Suppressor macrophage treated with lipopolysaccharide for 1 hour (primary cell): ENCODE data around the gene FAM174B.
A peak's percentile ranks its signal among the peaks of the same experiment; 100 is the strongest.
"Not testable (repeated sequence)": the region's sequence is repeated elsewhere in the genome, so short reads cannot be mapped to it uniquely, and the experiment has no call there.

Experiments used
- DNase-seq, 3 donors: peaks; one replicate each; pipeline ENCODE4 v3.0.0-alpha.2; 2020 to 2022

FAM174B gene

DNA sequence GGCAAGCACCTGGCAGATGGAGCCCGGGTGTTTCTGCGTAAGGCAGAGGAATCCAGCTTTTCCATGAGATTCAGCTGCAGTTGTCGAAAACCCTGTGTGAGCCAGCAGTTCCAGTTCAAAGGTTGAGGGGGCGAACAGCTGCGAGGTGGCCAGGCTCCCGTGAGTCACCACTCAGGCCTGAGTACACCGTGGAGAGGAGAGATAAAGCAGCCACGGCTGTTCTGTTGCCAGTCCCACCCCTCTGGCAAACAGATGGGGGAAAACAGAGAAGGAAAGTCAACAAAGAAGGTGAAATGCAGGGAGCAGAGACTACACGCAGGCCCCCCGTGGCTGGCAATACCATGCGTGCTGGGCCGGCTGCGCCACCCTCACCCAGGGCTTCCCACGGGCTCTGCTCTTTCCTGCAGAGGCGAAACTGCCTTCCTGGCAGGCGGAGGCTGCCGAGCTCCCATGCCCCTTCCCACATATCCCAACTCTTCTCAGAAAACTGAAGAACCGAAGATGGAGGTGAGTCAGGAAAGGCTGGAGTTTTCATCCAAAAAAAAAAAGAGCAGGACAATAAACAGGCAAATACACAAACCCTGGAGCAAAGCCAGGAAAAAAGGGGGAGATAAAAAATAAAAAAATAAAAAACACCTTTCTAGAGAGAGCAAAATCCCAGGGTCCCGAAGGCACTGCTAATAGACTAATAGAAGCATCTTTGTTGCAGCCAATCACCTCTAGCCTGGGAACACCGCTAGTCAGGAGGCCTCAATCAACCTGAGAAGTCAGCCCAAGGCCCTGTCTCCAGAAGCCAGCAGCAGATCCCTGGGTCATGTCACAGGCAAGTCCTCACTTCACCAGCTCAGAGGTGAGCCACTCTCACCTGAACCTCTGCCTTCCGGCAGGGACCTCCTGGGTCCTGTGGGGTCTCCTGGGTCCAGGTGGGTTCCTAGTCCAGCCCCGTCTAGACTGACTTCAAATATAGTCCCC lies 37.7 kb downstream of the FAM174B start:
- DNase-seq: no peak

DNA sequence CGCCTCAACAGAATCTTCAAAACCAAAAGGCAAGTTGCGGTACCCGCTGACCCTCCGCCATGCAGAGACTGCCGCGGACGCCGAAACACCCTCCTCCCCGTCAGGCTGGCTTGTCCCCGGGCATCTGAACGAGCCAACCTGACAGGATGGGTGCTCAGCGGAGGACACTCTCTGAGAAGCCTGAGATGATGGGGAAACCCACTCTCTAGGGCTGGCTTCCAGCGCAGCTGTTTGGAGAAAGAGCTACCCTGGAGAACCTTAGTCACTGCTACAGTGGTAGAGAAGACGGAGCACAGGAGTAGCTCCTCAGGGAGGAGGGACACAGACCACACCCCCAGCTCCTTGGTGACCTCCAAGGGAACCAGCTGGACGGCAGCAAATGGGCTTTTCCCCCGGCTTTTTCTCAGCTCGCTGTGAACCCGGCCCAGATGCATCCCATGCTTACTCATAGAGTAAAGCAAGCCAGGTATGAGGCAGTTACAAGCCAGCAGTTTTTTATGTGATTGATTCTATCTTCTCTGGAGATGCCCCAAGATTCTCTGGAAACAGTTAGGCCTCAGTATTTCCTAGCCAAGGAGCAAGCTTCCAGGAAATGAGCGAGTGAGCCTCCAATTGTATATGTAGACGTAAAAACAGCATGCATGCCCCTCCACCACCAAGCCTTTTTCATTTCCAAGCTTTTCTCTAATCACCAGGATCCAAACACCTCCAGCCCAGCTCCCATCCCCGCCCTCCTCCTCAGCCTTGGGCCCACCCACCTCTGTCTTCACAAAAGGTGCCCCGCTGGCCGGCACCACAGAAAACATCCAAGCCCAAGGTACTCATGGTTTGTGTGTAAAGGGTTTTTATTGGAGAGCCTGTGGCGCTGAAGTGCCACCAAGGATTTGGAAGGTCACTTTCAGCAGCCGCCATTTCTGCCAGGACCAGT lies 38.7 kb downstream of the FAM174B start:
- DNase-seq: no peak

DNA sequence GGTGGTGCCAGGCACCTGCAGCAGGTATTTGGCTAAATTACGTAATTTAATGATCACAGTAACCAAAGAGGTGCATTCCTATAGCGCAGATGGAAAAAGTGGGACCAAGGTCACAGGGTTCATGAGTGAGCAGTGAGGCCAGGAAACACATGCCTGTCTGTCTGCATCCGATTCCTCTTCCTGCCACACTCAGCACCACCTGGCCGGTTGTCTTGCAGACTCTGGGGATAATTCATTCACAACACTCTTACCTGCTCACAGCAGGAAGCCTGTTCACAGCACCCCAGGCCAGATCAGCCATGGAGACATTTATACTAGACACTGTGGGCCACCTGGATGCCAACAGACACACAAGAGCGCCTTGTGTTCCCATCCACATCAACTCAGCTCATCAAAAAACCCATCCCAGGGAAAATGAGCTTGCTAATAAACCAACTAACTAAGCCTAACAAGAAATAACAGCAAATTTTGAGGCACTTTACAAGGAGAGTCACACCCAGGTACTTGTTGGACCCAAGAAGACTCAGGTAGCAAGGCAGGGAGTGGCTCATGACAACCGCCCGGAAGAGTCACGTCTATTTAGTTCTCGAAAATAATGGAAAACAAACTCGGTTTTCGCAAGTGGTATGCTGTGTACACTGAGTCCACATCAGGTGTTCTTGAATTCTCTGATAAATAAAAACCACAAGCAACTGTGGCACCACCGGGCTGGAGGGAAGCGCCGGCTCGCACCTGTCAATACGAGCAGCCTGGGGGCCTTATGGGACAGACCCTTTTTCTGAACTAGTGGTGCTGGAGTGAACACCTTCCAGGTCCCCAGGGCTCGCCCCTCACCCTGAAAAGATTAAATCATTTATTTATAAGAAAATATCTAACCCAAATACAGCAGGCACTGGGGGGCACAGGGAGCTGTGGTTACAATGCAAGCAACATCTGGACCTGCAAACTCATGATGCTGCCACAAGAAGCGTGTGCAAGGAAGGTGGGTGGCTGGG lies 40.5 kb downstream of the FAM174B start:
- DNase-seq: no peak

DNA sequence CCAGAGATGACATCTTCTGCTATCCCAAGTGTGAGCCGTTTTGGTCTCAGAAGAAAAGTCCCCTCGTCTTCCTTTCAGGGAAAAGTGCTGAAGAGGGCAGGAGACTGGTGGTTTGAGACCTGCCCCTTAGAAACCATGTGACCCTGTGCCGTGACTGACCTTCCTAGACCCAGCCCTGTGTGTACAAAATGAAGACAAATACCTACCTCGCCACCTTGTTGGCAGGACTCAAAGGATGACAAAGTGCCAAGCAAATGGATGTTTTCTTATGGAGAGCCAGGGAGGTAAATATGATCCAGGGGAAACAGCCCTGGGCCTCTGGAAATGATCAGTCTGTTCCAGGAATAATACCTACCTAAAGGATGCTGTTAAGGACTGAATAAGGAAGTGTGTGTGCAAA lies 41.3 kb downstream of the FAM174B start:
- no peak for DNase-seq

- DNase-seq: no peak
Observed at GRCh38 chr15:92613841-92614240, 41.7 kb downstream of the FAM174B start.

DNA sequence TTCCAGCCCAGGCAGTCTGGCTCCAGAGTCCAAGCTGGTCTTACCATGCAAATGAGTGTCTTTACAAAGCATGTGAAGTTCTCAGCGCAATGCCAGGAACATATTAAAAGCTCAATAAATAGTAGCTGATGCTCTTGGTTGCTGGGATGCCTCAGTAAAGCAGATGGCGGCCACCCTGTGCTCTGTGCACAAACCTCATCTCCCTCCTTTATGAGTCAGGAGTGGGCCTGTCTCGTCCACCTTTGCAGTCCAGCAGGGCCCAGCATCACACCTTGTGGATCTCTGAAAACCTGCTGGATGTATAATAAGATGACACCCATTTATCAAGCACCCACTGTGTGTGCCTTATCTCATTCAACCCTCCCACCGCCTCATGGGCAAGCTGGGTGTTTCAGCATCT lies 42.7 kb downstream of the FAM174B start:
- DNase-seq: no peak

- no peak for DNase-seq
Observed at GRCh38 chr15:92611995-92612745, 43.4 kb downstream of the FAM174B start.

GRCh38 chr15:92611150-92611549 lies 44.4 kb downstream of the FAM174B start:
- DNase-seq: no peak

DNA sequence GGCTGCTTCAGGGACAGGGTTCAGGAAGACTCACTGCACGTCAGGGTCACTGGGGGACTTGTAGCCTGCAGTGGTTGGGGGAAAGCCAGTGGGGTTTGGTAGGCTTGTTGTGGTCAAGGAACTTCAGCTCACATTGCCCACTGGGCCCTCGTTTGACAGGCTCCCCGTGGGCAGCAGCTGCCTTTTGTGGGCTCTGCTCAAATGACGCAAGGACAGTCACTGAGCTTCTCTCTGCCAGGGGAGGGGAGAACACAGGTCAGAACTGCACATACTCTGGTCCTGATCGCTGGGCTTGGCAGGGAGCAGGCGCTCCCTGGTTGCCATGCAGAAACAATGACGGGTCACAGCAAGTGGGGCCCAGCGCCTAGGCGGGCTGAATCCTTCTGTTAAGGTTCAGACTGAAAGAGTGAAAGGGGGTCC lies 45.5 kb downstream of the FAM174B start:
- DNase-seq: no peak

GRCh38 chr15:92608866-92609700 lies 46.5 kb downstream of the FAM174B start:
- DNase-seq: no peak

- DNase-seq: not testable (repeated sequence)
Observed at GRCh38 chr15:92606836-92607150, 48.8 kb downstream of the FAM174B start.

GRCh38 chr15:92606126-92606835 lies 49.3 kb downstream of the FAM174B start:
- DNase-seq: no peak

DNA sequence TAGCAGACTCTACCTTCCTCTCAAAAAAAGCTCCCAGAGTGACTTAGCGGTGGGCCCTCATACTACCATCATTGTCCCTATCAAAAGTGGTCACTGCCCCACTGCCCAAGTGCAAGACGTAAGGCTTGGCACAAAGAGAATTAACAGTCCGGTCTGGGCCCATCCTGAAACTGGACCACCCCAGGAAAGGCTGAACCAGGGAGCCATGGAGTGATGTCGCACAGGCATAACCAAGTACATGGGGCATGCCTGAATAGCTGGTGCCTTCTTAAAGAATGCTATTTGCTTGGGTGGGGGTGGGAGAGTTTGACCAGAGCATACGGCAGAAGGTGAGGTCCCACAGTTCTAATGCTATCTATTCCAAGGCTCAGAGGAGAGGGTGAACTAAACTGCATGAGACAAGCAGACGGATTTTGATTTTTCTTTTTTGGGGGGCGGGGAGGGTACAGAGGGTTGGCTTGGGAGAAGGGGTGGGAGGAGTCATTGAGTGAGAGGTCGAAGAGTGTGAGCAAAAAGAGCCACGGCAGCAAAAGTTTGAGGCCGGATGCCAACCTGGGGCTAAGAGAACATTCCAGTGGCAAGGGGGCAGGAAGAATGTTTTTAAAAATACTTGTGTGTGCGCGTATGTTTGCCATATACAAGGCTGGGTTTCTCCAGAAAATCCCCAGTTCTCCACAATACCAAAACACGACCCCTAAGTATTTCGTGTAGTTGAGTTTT lies 50.2 kb downstream of the FAM174B start:
- DNase-seq: no peak

GRCh38 chr15:92603743-92604470 lies 51.7 kb downstream of the FAM174B start:
- peak in 1 of 3 donors; percentile 10 for DNase-seq

DNA sequence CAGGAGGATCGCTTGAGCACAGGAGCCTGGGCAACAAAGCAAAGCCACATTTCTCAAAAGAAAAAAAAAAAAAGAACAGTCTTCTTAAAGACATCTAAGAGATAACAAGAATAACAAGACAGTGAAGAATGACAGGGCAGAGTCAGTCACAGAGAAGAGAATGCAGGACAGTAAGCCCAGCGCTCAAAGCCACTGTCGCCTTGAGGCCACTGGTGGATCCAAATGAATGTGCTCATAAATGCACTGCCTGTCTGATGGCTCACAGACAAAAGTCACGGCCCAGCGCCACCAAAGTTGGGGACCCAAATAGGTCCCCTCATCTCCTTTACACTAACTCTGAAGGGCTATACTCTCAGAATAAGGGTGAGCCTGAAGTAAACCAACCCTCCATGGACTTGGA lies 52.3 kb downstream of the FAM174B start:
- DNase-seq: no peak

DNA sequence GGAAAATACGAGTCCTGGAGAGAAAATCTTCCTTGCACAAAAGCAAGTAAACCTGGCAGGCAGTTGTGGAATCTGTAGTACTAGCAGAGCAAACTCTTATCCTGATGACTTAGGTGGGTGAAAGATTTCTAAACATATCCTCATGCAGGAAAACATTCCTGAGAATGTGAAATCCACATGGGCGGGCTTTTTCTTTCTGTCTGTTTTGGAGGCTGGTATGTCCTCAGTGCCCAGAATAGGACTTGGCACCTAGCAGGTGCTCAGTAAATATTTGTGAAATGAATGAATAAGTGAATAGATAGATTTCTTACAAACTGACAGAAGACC lies 53.3 kb downstream of the FAM174B start:
- no peak for DNase-seq

DNA sequence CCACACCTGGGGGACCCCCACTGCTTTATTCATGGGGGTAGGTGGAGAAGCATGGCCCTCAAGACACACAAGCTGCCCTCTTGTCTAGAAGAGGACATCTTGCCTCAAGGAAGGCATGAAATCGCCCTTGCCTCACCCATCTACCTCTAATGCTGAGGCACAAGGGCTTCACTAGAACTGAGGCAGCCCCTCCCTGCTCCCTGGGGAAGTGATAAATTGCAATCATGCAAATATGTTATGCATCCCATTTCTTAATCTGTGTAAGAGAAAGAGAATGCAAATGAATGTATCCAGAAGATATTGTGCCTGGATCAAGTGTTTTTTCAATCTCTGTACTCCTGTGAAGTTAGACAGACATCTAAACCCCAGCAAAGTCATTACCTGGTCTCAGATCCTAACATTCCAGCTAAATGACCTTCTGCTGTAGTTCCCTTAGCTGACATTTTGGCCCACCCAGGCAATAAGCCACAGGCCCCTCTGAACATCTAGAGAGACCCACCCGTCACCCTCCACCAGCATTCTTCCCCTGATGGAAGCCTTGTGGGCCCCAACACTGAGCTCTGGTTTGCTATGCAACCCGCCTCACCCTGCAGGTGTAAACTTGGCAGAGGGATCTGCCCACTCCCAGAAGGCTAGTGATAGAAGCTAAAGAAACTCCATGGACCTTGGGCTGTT lies 53.8 kb downstream of the FAM174B start:
- no peak for DNase-seq

GRCh38 chr15:92600856-92601255 lies 54.7 kb downstream of the FAM174B start:
- no peak for DNase-seq
